GM19452 (cell line): ENCODE results near the gene C9orf85.
"Not testable (repeated sequence)": the region's sequence is repeated elsewhere in the genome, so short reads cannot be mapped to it uniquely, and the experiment has no call there.

Source experiments
- ATAC-seq: cut with Tn5 transposase; IDR thresholded peaks from one replicate; pipeline ENCODE4 v1.9.1; 2021; ENCODE audit not compliant: unreplicated experiment

C9orf85 gene

DNA sequence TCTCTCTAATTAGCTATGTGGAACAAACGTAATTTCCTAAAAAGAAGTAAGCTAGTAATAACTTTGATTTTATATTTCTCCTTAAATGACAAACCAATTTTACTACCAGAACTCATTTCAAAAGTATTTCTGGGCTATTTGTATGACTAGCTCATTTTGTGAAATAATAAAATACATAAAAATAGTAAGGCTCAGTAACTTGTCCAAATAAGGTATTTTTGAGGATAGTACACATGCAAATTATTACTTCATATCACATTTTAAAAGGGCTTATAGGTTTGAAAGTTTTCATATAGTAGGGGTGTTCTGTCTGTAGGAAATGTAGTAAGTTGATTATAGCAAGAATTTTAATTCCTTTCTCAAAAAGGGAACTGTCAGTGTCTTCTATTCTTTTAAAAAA lies 26.5 kb downstream of the C9orf85 start:
- ATAC-seq, result no peak

DNA sequence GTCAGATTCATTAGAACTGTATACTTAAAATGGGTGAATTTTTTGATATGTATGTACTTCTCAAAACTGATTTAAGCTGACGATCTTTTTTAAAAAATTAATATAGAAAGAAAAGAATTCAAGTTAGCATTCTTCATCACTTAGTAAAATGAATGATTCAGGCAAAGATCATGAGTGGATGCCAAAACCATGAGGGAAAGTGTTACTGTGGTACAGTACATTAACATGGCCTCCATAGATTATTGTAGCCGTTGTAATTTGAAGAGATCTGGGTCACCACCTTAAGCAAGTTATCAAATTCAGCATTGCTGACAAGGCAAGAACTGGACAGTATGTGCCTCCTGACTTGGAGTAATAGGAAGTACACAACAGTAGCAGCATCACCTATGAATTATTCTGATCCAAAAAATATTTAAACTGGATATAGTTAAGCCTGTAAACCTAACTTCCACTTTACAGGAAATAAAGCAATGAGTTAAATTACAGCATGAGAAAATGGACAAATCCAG lies 29.7 kb downstream of the C9orf85 start:
- no peak for ATAC-seq

DNA sequence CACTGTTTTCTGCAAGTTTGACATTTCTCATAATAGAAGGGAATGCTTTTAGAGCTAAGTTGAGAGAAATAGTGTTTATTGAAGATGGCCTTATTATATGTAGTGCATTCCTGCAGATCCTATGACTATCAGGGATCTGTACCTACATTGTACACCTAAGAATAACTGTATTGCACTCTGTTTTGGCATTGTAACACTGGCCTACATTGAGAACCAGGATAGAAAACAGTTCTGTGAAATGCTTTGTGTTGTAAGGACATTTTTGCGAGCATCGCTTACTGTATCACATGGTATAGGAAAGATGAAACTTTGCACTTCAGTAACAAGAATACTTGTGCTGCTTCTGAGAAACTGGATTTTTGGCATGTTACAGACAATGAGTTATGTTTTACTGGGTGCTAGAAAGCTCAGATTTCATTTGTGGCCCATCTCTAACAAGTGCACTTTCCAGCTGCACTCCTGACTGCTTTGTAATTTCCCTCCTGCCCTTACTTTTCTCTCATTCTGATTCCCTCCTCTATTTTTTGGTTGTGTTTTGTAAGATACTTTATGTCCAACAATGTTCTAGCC lies 30.6 kb downstream of the C9orf85 start:
- ATAC-seq, result no peak

DNA sequence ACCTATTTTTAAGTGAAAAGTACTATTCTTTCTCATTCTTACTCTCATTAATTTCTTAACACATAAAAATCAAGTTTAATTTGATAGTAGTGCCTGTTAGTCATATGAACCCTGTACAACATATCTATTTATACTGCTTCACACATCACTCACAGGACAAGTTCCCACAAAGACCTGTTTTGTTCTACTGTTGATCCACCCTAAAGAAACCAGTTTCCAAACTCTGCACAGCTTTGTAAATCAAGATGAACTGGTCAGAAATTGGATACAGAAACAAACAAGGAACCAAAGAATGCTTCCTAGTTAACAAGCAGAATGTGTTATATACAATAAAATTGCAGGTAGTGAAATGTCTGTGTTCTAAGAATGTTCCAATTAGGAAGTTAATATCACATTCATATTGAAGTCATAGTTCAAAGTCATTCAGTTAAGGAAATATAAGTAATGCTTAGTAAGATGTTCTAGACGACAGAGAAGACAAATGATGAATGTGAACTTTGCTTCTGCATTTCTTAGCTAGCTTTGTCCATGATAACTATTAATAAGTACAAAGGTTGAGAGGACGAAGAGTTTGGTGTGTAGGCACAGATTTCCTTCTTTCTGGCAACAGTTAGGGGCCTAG lies 33.4 kb downstream of the C9orf85 start:
- ATAC-seq, result no peak

DNA sequence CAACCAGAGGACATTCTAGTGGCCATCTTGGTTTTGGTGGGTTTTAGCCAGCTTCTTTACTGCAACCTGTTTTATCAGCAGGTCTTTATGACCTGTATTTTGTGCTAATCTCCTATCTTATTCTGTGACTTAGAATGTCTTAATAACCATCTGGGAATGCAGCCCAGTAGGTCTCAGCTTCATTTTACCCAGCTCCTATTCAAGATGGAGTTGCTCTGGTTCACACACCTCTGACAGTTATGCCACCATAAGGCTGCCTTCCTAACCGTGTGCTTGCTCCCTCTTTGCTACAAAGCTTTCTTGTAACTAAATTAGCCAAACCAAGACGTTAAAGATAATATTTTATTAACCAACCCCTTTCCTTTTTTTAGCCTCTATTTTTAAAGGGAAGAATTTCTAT lies 43.2 kb downstream of the C9orf85 start:
- ATAC-seq, result not testable (repeated sequence)

DNA sequence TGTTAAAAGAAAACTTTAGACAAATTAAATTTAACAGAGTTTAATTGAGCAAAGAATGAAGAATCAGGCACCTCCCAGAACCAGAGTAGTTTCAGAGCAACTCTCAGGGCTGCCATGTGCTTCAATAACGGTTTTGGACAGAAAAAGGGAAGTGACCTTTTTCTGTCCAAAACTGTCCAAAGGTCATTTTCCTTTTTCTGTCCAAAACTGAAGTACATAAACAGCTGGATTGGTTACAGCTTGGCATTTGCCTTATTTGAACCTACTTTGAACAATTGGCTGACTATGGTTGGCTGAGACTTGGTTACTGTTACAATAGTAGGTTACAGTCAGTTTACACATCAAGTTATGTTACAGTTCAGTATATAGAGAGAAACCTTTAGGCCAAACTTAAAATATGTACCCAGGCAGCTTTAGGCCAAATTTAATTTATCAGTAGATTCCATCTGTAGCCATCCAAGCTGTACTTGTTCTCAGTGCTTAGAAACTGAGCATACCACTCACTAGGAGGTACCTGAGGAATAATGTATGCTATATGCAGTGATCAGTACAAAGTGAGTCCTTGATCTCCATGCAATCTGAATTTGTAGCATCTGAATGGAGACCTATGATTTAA lies 44.0 kb downstream of the C9orf85 start:
- peak; percentile 70 for ATAC-seq

DNA sequence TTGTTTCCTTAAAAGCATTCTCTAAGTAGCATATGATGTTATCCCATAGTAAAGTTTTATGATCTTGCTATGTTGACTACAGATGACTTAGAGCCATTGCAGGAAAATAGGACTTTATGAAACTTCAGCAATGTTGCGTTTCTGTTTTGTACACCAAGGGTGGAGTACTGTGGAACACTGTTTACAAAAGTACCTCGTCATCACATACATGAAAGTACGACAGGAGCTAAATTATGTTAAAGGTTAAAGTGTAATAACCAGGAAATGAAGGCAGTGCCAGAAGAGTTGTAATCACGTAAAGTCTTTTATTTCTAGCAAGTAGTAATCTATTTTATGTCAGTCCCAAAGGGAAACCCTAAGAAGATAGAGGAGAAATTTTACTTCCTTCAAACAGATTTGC lies 50.9 kb downstream of the C9orf85 start:
- no peak for ATAC-seq

DNA sequence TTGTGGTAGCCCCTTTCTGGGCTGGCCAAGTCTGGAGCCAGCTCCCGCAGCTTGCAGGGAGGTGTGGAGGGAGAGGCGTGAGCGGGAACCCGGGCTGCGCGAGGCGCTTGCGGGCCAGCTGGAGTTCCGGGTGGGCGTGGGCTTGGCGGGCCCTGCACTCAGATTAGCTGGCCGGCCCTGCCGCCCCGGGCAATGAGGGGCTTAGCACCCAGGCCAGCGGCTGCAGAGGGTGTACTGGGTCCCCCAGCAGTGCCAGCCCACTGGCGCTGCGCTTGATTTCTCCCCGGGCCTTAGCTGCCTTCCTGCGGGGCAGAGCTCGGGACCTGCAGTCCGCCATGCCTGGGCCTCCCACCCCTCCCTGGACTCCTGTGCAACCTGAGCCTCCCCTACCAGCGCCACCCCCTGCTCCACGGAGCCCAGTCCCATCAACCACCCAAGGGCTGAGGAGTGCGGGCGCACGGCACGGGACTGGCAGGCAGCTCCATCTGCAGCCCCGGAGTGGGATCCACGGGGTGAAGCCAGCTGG lies 52.1 kb downstream of the C9orf85 start:
- ATAC-seq, result not testable (repeated sequence)

DNA sequence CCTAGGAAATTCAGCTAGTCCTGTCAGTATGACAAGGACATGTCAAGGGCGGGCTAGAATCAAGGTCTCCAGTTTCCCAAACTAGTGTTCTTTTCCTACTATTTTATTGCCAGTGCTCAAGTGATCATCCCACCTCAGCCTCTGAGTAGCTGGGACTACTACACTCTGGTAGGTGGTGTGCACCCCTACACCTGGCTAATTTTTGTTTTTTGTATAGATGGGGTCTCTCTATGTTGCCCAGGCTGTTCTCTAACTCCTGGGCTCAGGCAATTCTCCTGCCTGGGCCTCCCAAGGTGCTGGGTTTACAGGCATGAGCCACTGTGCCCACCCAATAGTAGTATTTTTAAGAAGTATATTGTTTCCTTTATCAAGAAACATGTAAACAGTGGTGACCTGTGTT lies 54.0 kb downstream of the C9orf85 start:
- no peak for ATAC-seq

DNA sequence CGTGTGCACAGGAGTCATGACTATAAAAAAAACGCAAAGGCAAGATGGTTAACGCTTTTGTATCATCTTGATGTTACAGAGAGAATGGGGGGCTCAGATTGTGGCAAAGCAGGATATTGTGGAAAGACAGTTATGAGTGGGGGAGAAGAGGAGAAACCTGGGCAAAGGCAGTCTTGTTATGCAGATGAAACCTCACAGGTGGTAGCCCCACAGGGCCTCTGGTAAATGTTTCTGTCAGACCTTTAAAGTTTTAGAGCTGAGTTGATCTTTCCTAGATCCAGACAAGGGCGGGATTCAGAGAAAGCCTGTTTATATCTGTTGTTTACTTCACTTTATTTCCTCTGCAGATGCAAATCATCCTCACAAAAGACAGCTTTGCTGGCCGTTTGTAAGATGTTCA lies 55.2 kb downstream of the C9orf85 start:
- ATAC-seq, result no peak

DNA sequence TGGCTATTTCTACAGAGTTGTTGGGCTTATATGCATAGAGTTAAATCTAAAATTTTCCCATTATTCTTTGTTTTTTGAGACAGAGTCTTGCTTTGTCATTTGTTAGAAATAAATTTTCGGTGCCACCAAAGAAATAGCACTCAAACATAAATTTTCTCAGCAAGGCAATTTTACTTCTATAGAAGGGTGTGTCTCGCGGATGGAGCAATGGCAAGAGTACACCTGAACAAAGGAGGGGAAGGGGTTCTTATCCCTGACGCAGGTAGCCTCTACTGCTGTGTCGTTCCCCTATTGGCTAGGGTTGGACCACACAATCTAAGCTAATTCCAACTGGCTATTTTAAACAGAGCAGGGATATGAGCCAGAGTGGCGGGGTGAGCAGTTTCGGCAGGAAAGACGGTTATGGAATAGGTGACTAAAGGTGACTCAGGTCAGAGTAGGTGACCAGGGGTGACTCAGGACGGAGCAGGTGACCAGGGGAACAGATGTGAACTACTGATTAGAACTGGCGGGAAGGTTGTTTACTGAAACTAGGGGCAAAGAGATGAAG lies 57.2 kb downstream of the C9orf85 start:
- no peak for ATAC-seq

DNA sequence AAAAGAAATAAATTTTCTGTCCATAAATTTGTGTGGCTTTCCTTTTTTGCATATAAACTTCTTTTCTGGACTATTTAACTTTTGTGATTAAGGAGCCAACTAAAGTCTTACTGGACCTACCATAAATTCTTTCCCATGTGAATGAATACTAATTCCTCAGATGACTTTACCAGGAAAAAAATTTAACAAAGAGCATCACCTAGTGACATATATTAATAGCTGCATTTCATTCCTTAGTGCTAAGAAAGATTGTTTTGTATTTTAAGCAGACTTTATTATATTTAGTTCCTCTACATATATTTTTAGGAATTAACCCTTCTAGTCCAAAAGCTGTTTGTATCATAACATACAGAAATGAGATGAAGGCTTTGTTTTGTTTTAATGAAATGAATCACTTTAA lies 64.4 kb downstream of the C9orf85 start:
- ATAC-seq, result no peak

DNA sequence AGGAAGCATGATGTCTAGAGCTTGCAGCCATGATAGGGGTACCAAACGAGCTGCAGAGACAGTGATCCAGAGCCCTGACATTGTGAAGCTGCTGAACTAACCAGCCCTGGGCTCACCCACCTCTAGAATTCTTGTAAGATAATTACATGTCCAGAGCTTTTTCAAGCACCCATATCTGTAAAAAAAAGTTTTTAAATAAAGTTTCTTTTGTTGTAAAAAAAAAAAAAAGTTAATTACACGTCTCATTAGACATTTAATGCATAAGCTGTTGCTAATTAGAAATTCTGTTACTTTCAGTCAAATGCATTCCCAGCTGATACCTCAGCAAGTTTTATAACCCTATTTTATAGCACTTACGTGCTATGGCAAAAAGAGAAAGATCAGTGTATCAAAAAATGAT lies 65.6 kb downstream of the C9orf85 start:
- no peak for ATAC-seq

DNA sequence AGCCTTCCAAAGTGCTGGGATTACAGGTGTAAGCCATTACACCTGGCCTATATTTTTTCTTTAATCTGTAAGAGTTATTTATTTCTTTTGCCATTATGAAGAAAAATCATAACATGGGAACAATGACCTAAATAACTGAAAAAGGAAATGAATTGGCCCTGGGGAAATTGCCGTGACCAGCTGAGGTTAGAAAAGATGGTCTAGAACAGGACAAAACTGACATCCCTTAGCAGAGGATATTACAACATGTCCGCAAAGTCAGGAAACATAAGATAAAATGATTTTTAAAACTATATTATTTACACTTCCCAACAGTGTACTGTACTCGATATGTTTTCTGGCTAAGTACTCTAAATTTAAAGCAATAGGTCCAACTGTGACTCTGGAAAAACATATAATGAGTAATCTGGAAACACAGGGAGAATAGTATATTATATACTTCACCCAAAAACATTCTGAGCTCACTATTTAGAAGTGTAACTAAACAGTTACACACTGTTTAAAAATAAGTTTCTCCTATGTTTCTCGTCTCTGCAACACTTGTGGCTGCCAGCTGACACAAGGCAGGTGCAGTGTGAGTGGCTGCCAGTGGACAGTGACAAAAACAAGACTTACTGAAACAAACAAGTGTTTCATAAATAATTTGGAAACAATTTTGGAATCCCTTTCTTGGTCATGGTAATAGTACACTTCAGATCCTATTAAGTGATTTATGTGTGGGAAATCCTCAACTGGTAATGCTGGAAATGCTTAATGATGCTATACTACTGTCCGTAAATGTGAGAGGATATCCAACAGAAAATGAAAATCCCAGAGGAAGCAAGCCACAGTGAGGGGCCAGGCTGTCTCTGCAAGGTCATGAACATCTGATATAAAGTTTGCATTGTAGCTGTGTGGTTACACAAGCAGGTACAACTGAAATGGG lies 69.1 kb downstream of the C9orf85 start:
- ATAC-seq, result no peak

DNA sequence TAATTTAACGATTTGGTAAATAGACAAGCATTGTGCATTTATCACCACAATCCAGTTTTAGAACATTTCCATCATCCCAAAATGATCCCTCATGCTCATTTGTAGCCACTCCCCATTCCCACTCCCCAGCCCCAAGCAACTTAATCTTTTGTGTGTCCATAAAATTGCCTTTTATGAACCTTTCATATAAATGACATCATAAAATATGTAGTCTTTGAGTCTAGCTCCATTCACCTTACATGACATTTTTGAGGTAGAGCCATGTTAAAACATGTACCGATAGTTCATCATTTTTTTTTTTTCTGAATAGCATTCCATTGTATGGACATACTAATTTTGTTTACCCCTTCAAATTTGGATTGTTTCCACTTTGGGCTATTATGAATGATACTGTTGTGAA lies 70.5 kb downstream of the C9orf85 start:
- ATAC-seq, result no peak

DNA sequence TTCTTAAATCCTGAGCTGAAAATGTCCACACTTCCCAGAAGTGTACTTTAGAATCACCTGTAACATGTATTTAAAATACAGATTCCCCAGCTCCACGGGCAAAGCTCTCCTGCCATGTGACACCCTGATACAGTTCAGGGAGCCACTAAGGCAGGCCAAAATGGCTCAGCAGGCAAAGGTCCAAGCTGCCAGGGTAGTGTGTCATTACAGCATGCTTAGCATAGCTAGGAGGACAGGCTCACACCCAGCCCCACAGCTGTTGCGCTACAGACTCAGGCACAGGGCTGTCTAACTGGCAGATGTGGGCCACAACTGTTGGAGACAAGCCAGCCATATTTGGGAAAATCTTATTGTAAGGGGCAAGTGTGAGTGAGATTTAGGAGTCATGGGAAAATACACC lies 73.0 kb downstream of the C9orf85 start:
- ATAC-seq, result no peak

DNA sequence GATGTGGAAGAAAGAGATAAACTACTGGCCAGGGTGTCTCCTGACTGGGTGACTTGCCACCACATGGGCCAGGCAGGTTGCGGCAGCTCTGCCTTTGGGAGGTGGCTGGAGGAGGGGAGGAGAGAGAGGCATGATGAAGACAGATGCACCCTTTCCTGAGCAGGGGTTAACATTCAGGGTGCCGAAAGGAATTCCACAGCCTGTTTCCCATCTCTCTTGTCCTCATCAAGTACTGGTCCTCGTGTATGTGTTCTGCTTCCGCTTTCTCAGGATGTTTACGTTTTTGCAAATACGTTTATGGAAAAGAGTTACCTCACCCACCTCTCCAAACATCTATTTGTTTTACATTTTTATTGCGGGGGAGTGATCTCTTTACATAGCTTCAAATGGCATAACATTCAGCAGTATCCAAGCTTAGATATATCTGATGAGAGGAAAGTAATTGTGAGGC lies 73.4 kb downstream of the C9orf85 start:
- no peak for ATAC-seq

DNA sequence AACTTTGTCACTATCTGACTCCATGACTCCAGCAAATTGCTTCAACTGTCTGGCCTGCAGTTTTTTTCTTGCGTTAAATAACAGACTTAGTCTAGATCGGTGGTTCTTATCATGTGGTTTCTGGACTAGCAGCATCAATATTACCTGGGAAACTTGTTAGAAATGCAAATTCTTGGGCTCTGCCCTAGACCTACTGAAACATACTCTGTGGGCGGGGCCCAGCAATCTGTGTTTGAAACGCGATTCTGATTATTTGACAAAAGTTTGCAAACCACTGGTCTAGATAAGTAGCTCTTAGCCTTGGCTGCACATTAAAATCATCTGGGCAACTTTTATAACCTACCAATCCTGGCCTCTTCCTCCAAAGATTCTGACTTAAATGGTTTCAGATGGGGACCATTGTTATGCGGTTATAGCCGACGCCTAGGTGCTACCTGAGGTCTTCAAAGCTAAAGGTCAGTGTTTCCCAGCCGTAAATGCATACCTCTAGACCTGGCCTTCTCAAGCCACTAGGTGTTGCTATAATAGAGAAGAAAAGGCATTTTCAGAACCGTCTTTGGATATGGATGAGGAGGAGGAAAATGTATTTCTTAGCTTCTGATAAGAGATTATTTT lies 74.0 kb downstream of the C9orf85 start:
- ATAC-seq, result no peak

DNA sequence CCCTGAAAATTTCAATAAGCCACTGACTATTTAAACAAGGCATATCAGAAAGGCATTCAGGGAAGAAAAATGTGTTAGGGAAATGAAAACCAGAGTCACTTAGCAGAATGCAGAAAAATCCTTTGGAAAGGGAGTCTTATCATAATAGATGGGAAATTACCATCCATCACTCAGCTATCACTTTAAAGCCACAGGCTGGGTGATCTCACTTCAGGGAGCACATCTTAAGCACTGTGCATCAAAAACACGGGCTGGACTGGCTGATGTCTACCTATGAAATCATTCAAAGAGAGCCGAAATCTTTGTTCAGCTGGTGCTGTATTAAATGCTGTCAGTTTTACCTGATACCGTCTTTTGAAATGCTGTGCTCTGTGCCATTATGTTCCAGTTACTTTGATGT lies 75.5 kb downstream of the C9orf85 start:
- ATAC-seq, result no peak
